Activated CD8-positive, alpha-beta memory T cell treated with anti-CD3 and anti-CD28 coated beads for 24 hours (primary cell): ENCODE measurements around the gene GRM5.
"Not testable (repeated sequence)": the region's sequence is repeated elsewhere in the genome, so short reads cannot be mapped to it uniquely, and the experiment has no call there.

Source experiments
- DNase-seq: peaks from one replicate; pipeline ENCODE4 v3.0.0-alpha.2; 2020

GRM5 gene

GRCh38 chr11:88961621-88962020 is 104.2 kb downstream of the GRM5 start:
- not testable (repeated sequence) for DNase-seq

GRCh38 chr11:88959857-88960256 is 105.9 kb downstream of the GRM5 start:
- DNase-seq = not testable (repeated sequence)

- no peak for DNase-seq
These were observed 114.8 kb downstream of the GRM5 start for GRCh38 chr11:88950975-88951374.

- not testable (repeated sequence) for DNase-seq
These were observed 116.9 kb downstream of the GRM5 start for GRCh38 chr11:88948908-88949307.

- DNase-seq = not testable (repeated sequence)
These were observed 117.8 kb downstream of the GRM5 start for GRCh38 chr11:88947843-88948572.

GRCh38 chr11:88929665-88930064 is 136.1 kb downstream of the GRM5 start:
- DNase-seq = not testable (repeated sequence)

- not testable (repeated sequence) for DNase-seq
These were observed 148.7 kb downstream of the GRM5 start for GRCh38 chr11:88917065-88917464.

- no peak for DNase-seq
These were observed 156.3 kb downstream of the GRM5 start for GRCh38 chr11:88909500-88909899.

GRCh38 chr11:88901436-88901835 is 164.3 kb downstream of the GRM5 start:
- DNase-seq = not testable (repeated sequence)

GRCh38 chr11:88888855-88889254 is 176.9 kb downstream of the GRM5 start:
- not testable (repeated sequence) for DNase-seq

GRCh38 chr11:88886796-88887195 is 179.0 kb downstream of the GRM5 start:
- DNase-seq = no peak

GRCh38 chr11:88882800-88883199 is 183.0 kb downstream of the GRM5 start:
- not testable (repeated sequence) for DNase-seq

GRCh38 chr11:88861618-88862017 is 204.2 kb downstream of the GRM5 start:
- no peak for DNase-seq

- not testable (repeated sequence) for DNase-seq
These were observed 205.4 kb downstream of the GRM5 start for GRCh38 chr11:88860431-88860830.

- not testable (repeated sequence) for DNase-seq
These were observed 211.8 kb downstream of the GRM5 start for GRCh38 chr11:88853963-88854362.

- not testable (repeated sequence) for DNase-seq
These were observed 214.2 kb downstream of the GRM5 start for GRCh38 chr11:88851547-88851946.

- not testable (repeated sequence) for DNase-seq
These were observed 216.0 kb downstream of the GRM5 start for GRCh38 chr11:88849773-88850172.

GRCh38 chr11:88849368-88849767 is 216.4 kb downstream of the GRM5 start:
- no peak for DNase-seq

GRCh38 chr11:88846266-88846665 is 219.5 kb downstream of the GRM5 start:
- DNase-seq = not testable (repeated sequence)

GRCh38 chr11:88844941-88845340 is 220.8 kb downstream of the GRM5 start:
- DNase-seq = not testable (repeated sequence)

GRCh38 chr11:88843766-88844426 is 221.9 kb downstream of the GRM5 start:
- DNase-seq = not testable (repeated sequence)

GRCh38 chr11:88838139-88838538 is 227.6 kb downstream of the GRM5 start:
- not testable (repeated sequence) for DNase-seq

GRCh38 chr11:88835709-88836108 is 230.1 kb downstream of the GRM5 start:
- not testable (repeated sequence) for DNase-seq

GRCh38 chr11:88831303-88831890 is 234.4 kb downstream of the GRM5 start:
- no peak for DNase-seq
